CD4-positive, alpha-beta memory T cell (primary cell): ENCODE results near the gene ZBTB7A. TPM values are rescaled to one million over a fixed set of nuclear protein-coding genes. Genes with fewer than 3 reads are reported as not detected.

Experiments used
- CTCF ChIA-PET: fragments of 350-600 bp; sonication (Branson Sonifier 250); formaldehyde crosslinking; loops from one replicate; lab custom pipeline; 2021; ENCODE audit warnings: inconsistent platforms; ENCODE audit not compliant: partially characterized antibody; lab: Charles Lee
- POLR2A ChIA-PET: fragments of 350-600 bp; sonication (Branson Sonifier 250); formaldehyde crosslinking; loops from one replicate; lab custom pipeline; 2021; ENCODE audit not compliant: partially characterized antibody; lab: Charles Lee
- DNase-seq, 5 donors: peaks; one replicate each; pipeline versions ENCODE4 v3.0.0 to v3.0.0-alpha.2; 2020 to 2022; ENCODE audit warnings: mixed read lengths in 1 of 5
- H3K27ac ChIP-seq: one replicate; pipeline ENCODE4 v1.7.0; 2013; ENCODE audit warnings: low read depth, low read length
- H3K27me3 ChIP-seq: 2 replicates; pipeline ENCODE4 v1.7.0; 2013; ENCODE audit warnings: mild to moderate bottlenecking, low read length, moderate library complexity; ENCODE audit not compliant: insufficient read depth
- H3K36me3 ChIP-seq: 2 replicates; pipeline ENCODE4 v1.7.0; 2013; ENCODE audit warnings: mild to moderate bottlenecking, low read length, moderate library complexity; ENCODE audit not compliant: insufficient read depth
- H3K4me1 ChIP-seq: 2 replicates; pipeline ENCODE4 v1.7.0; 2013; ENCODE audit warnings: mild to moderate bottlenecking, low read length, moderate library complexity; ENCODE audit not compliant: insufficient read depth
- H3K4me3 ChIP-seq, 2 donors: one replicate each; pipeline ENCODE4 v1.7.0; 2013; ENCODE audit warnings: low read length in 2 of 2, mild to moderate bottlenecking in 1 of 2
- H3K9me3 ChIP-seq, 2 donors: one replicate each; pipeline ENCODE4 v1.7.0; 2013; ENCODE audit warnings: low read length in 2 of 2, control low read depth in 1 of 2; ENCODE audit not compliant: control insufficient read depth in 1 of 2
- H3K27ac Mint-ChIP-seq, 7 donors: one replicate each; pipeline ENCODE4 v1.8.0; 2020 to 2021; ENCODE audit warnings: mixed read lengths in 7 of 7, mild to moderate bottlenecking in 6 of 7, inconsistent platforms in 3 of 7, moderate library complexity in 3 of 7
- H3K27me3 Mint-ChIP-seq, 2 donors: one replicate each; pipeline ENCODE4 v1.8.0; 2020 to 2021; ENCODE audit warnings: mixed read lengths in 2 of 2
- H3K36me3 Mint-ChIP-seq, 2 donors: one replicate each; pipeline ENCODE4 v1.8.0; 2020 to 2021; ENCODE audit warnings: mixed read lengths in 2 of 2, inconsistent platforms in 1 of 2, mild to moderate bottlenecking in 1 of 2
- H3K4me1 Mint-ChIP-seq, 4 donors: one replicate each; pipeline ENCODE4 v1.8.0; 2020 to 2021; ENCODE audit warnings: mixed read lengths in 4 of 4, mild to moderate bottlenecking in 1 of 4
- H3K4me3 Mint-ChIP-seq, 8 donors: one replicate each; pipeline ENCODE4 v1.8.0; 2020 to 2021; ENCODE audit warnings: mixed read lengths in 8 of 8, mild to moderate bottlenecking in 7 of 8, moderate library complexity in 6 of 8, inconsistent platforms in 3 of 8
- H3K9me3 Mint-ChIP-seq, 8 donors: one replicate each; pipeline ENCODE4 v1.8.0; 2020 to 2021; ENCODE audit warnings: mixed read lengths in 8 of 8, mild to moderate bottlenecking in 5 of 8, inconsistent platforms in 3 of 8, moderate library complexity in 1 of 8
- intact Hi-C: fragments of 100-400 bp; cut with micrococcal nuclease; formaldehyde crosslinking; loops from one replicate; pipeline ENCODE4 v1.15.1; 2023
- polyA plus RNA-seq, 2 donors: library from polyadenylated mRNA; unstranded; fragments of 300-500 nt; fragmentation: Illumina TruSeq; gene quantifications; one replicate each; pipeline ENCODE4 v1.2.3, GENCODE V29; 2021
- total RNA-seq, 2 experiments: library from RNA; stranded (reverse); gene quantifications; one replicate each; pipeline ENCODE4 v1.2.3, GENCODE V29; 2021

The ZBTB7A gene
- total and polyA plus RNA-seq, 4 experiments from 2014 or later: 9.6 to 57.7 (median 52.6) TPM

GRCh38 chr19:4031420-4031819, 35.3 kb downstream of the ZBTB7A start:
- DNase-seq: peak in 1 of 5 donors; percentile 18
- H3K27ac Mint-ChIP-seq: no peak overlapping the region
- no peaks in the 10 kb centered on the region for H3K4me1 Mint-ChIP-seq
- intact Hi-C loops: no loop called here
- Histone ChIP-seq H3K36me3 (peaks cover 4% of the 10 kb centered on the region), H3K27ac (no peak overlapping the region), H3K27me3 (no peaks in the 10 kb centered on the region), H3K9me3 (no peaks in the 10 kb centered on the region), H3K4me3 (no peak overlapping the region), H3K4me1 (no peaks in the 10 kb centered on the region)
- ChIA-PET CTCF (interaction anchor here (2.3 kb wide), 1 partner anchor 9 kb away, joined by 5 read pairs; no protein-coding TSS in a partner anchor), POLR2A (interaction anchor here (1.1 kb wide), 1 partner anchor 25 kb away, joined by 6 read pairs; no protein-coding TSS in a partner anchor)
- peaks cover 0 to 8% of the 10 kb centered on the region in 2 donors for H3K36me3 Mint-ChIP-seq
- H3K27me3 Mint-ChIP-seq: no peaks in the 10 kb centered on the region
- no peaks in the 10 kb centered on the region for H3K9me3 Mint-ChIP-seq
- no peak overlapping the region for H3K4me3 Mint-ChIP-seq

- H3K4me3 ChIP-seq: no peak overlapping the region
- intact Hi-C loops: no loop called here
Observed at GRCh38 chr19:4030981-4031380, 35.7 kb downstream of the ZBTB7A start.

GRCh38 chr19:4030552-4030951, 36.1 kb downstream of the ZBTB7A start:
- no peaks in the 10 kb centered on the region for H3K4me1 ChIP-seq
- no peak overlapping the region for H3K27ac Mint-ChIP-seq
- H3K9me3 ChIP-seq: no peaks in the 10 kb centered on the region
- no peak overlapping the region for H3K4me3 ChIP-seq
- no peak overlapping the region for H3K4me3 Mint-ChIP-seq
- H3K27me3 Mint-ChIP-seq: no peaks in the 10 kb centered on the region
- ChIA-PET CTCF (no interaction called here), POLR2A (no interaction called here)
- peaks cover 4% of the 10 kb centered on the region for H3K36me3 ChIP-seq
- H3K27ac ChIP-seq: no peak overlapping the region
- H3K9me3 Mint-ChIP-seq: no peaks in the 10 kb centered on the region
- intact Hi-C loops: no loop called here
- no peaks in the 10 kb centered on the region for H3K27me3 ChIP-seq
- H3K4me1 Mint-ChIP-seq: no peaks in the 10 kb centered on the region
- H3K36me3 Mint-ChIP-seq: peaks cover 0 to 11% of the 10 kb centered on the region in 2 donors
- no peak for DNase-seq

More at GRCh38 chr19:4030981-4031380, 35.7 kb downstream of the ZBTB7A start:
- DNase-seq: peak in 1 of 5 donors; percentile 5
- no peaks in the 10 kb centered on the region for H3K27me3 Mint-ChIP-seq
- no peaks in the 10 kb centered on the region for H3K9me3 Mint-ChIP-seq
- Histone ChIP-seq H3K9me3 (no peaks in the 10 kb centered on the region), H3K4me1 (no peaks in the 10 kb centered on the region), H3K27me3 (no peaks in the 10 kb centered on the region), H3K36me3 (peaks cover 4% of the 10 kb centered on the region), H3K27ac (no peak overlapping the region)
- H3K4me1 Mint-ChIP-seq: no peaks in the 10 kb centered on the region
- H3K4me3 Mint-ChIP-seq: no peak overlapping the region
- ChIA-PET POLR2A (no interaction called here), CTCF (no interaction called here)
- no peak overlapping the region for H3K27ac Mint-ChIP-seq
- H3K36me3 Mint-ChIP-seq: peaks cover 0 to 10% of the 10 kb centered on the region in 2 donors

GRCh38 chr19:4029247-4029614, 37.5 kb downstream of the ZBTB7A start:
- Histone ChIP-seq H3K9me3 (no peaks in the 10 kb centered on the region), H3K36me3 (peaks cover 6% of the 10 kb centered on the region), H3K4me3 (no peak overlapping the region), H3K27me3 (no peaks in the 10 kb centered on the region), H3K27ac (no peak overlapping the region), H3K4me1 (no peaks in the 10 kb centered on the region)
- Mint-ChIP-seq H3K9me3 (no peaks in the 10 kb centered on the region), H3K36me3 (peaks cover 0 to 13% of the 10 kb centered on the region in 2 donors), H3K4me3 (no peak overlapping the region), H3K4me1 (no peaks in the 10 kb centered on the region), H3K27ac (peak overlapping the region in 1 of 7 donors; percentile 23), H3K27me3 (no peaks in the 10 kb centered on the region)
- DNase-seq: no peak
- POLR2A ChIA-PET: interaction anchor here (1.3 kb wide), 1 partner anchor 19 kb away, joined by 4 read pairs; no protein-coding TSS in a partner anchor
- intact Hi-C loops: no loop called here
- CTCF ChIA-PET: no interaction called here

GRCh38 chr19:4028334-4029246, 38.1 kb downstream of the ZBTB7A start:
- no peaks in the 10 kb centered on the region for H3K27me3 ChIP-seq
- no peaks in the 10 kb centered on the region for H3K4me1 ChIP-seq
- H3K27ac Mint-ChIP-seq: peak overlapping the region in 1 of 7 donors; percentile 23
- ChIA-PET POLR2A (interaction anchor here (1.3 kb wide), 1 partner anchor 19 kb away, joined by 4 read pairs; no protein-coding TSS in a partner anchor), CTCF (no interaction called here)
- peaks cover 5% of the 10 kb centered on the region for H3K36me3 ChIP-seq
- no peaks in the 10 kb centered on the region for H3K27me3 Mint-ChIP-seq
- H3K4me1 Mint-ChIP-seq: no peaks in the 10 kb centered on the region
- peaks cover 0 to 14% of the 10 kb centered on the region in 2 donors for H3K36me3 Mint-ChIP-seq
- no peak overlapping the region for H3K4me3 Mint-ChIP-seq
- no peaks in the 10 kb centered on the region for H3K9me3 Mint-ChIP-seq
- H3K27ac ChIP-seq: no peak overlapping the region
- intact Hi-C loops: no loop called here
- peak in 1 of 5 donors; percentile 9 for DNase-seq
- no peaks in the 10 kb centered on the region for H3K9me3 ChIP-seq
- H3K4me3 ChIP-seq: no peak overlapping the region

GRCh38 chr19:4027146-4027545, 39.6 kb downstream of the ZBTB7A start:
- ChIA-PET POLR2A (interaction anchor here (1.0 kb wide), 1 partner anchor 58 kb away, joined by 3 read pairs; no protein-coding TSS in a partner anchor), CTCF (no interaction called here)
- Histone ChIP-seq H3K4me3 (no peak overlapping the region), H3K4me1 (no peaks in the 10 kb centered on the region), H3K36me3 (peaks cover 4% of the 10 kb centered on the region), H3K9me3 (no peaks in the 10 kb centered on the region), H3K27me3 (no peaks in the 10 kb centered on the region), H3K27ac (no peak overlapping the region)
- intact Hi-C loops: no loop called here
- H3K9me3 Mint-ChIP-seq: peaks cover 0 to under 1% (median 0%) of the 10 kb centered on the region in 8 donors
- peaks cover 1 to 17% of the 10 kb centered on the region in 2 donors for H3K36me3 Mint-ChIP-seq
- H3K27ac Mint-ChIP-seq: no peak overlapping the region
- no peak for DNase-seq
- H3K27me3 Mint-ChIP-seq: no peaks in the 10 kb centered on the region
- H3K4me1 Mint-ChIP-seq: peaks cover 0 to under 1% (median 0%) of the 10 kb centered on the region in 4 donors
- H3K4me3 Mint-ChIP-seq: no peak overlapping the region

GRCh38 chr19:4025317-4025716, 41.4 kb downstream of the ZBTB7A start:
- ChIA-PET POLR2A (interaction anchor here (0.6 to 0.7 kb wide), 2 partner anchors 166 to 193 kb away, joined by 3 read pairs; no protein-coding TSS in a partner anchor), CTCF (no interaction called here)
- no peaks in the 10 kb centered on the region for H3K27me3 ChIP-seq
- H3K4me1 Mint-ChIP-seq: peaks cover 0 to 4% (median 1%) of the 10 kb centered on the region in 4 donors
- no peak overlapping the region for H3K27ac Mint-ChIP-seq
- peaks cover 0 to 4% (median 0%) of the 10 kb centered on the region in 8 donors for H3K9me3 Mint-ChIP-seq
- intact Hi-C loops: no loop called here
- H3K4me3 ChIP-seq: no peak overlapping the region
- H3K27me3 Mint-ChIP-seq: no peaks in the 10 kb centered on the region
- no peaks in the 10 kb centered on the region for H3K4me1 ChIP-seq
- H3K36me3 Mint-ChIP-seq: peaks cover 16 to 25% of the 10 kb centered on the region in 2 donors
- no peak overlapping the region for H3K4me3 Mint-ChIP-seq
- no peak for DNase-seq
- no peaks in the 10 kb centered on the region for H3K9me3 ChIP-seq
- H3K36me3 ChIP-seq: peaks cover 4% of the 10 kb centered on the region
- no peak overlapping the region for H3K27ac ChIP-seq
